Measurements from ENCODE around the gene SKI.

GRCh38 chr1:2269922-2270259, 41.8 kb downstream of the SKI start:
- TF ChIP-seq, protein P1, sequence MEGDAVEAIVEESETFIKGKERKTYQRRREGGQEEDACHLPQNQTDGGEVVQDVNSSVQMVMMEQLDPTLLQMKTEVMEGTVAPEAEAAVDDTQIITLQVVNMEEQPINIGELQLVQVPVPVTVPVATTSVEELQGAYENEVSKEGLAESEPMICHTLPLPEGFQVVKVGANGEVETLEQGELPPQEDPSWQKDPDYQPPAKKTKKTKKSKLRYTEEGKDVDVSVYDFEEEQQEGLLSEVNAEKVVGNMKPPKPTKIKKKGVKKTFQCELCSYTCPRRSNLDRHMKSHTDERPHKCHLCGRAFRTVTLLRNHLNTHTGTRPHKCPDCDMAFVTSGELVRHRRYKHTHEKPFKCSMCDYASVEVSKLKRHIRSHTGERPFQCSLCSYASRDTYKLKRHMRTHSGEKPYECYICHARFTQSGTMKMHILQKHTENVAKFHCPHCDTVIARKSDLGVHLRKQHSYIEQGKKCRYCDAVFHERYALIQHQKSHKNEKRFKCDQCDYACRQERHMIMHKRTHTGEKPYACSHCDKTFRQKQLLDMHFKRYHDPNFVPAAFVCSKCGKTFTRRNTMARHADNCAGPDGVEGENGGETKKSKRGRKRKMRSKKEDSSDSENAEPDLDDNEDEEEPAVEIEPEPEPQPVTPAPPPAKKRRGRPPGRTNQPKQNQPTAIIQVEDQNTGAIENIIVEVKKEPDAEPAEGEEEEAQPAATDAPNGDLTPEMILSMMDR (IDR thresholded peaks at IDR 0.05), result no peak
- TF ChIP-seq POLR2A (IDR thresholded peaks at IDR 0.05) (no peak), EP300 (IDR thresholded peaks at IDR 0.05) (no peak)

Data from upper lobe of left lung (tissue), 4 donors.